Measurements from ENCODE around the gene RFC4.

GRCh38 chr3:186847437-186847836, 41.2 kb upstream of the RFC4 start:
- TF ChIP-seq RFX5 (IDR thresholded peaks at IDR 0.05; ENCODE audit: low read depth, low read length): no peak
- TF ChIP-seq ZKSCAN1 (IDR thresholded peaks at IDR 0.05; ENCODE audit: low read depth, low read length): no peak
- TF ChIP-seq CTCF (IDR thresholded peaks at IDR 0.05 in 2 of 3, conservative IDR thresholded peaks at IDR 0.05 in 1 of 3; ENCODE audit: insufficient read depth in 2 of 3, low read depth in 1 of 3, low read length in 3 of 3): no peak
- no peak for TF ChIP-seq NFATC3 (IDR thresholded peaks at IDR 0.05)
- TF ChIP-seq ZBTB12 (CRISPR knock-in tag; IDR thresholded peaks at IDR 0.05): no peak
- TF ChIP-seq CBFB (CRISPR knock-in tag; IDR thresholded peaks at IDR 0.05): no peak
- TF ChIP-seq RAD21 (CRISPR knock-in tag; conservative IDR thresholded peaks at IDR 0.05 in 1 of 2, IDR thresholded peaks at IDR 0.05 in 1 of 2): no peak
- TF ChIP-seq CHD2 (IDR thresholded peaks at IDR 0.05; ENCODE audit: low read depth, low read length): no peak
- TF ChIP-seq RERE (CRISPR knock-in tag; IDR thresholded peaks at IDR 0.05; ENCODE audit: borderline replicate concordance): no peak
- no peak for TF ChIP-seq HINFP (tag; conservative IDR thresholded peaks at IDR 0.05; ENCODE audit: low read depth)
- no peak for TF ChIP-seq FOXP4 (CRISPR knock-in tag; IDR thresholded peaks at IDR 0.05; ENCODE audit: borderline replicate concordance)
- no peak for TF ChIP-seq POLR2AphosphoS5 (IDR thresholded peaks at IDR 0.05; ENCODE audit: control insufficient read depth, insufficient read depth, low read depth, low read length)

Data from K562 (cell line).